Measurements from ENCODE around the gene NFATC4.

GRCh38 chr14:24426150-24426911, 58.3 kb downstream of the NFATC4 start:
- TF ChIP-seq, protein P1, sequence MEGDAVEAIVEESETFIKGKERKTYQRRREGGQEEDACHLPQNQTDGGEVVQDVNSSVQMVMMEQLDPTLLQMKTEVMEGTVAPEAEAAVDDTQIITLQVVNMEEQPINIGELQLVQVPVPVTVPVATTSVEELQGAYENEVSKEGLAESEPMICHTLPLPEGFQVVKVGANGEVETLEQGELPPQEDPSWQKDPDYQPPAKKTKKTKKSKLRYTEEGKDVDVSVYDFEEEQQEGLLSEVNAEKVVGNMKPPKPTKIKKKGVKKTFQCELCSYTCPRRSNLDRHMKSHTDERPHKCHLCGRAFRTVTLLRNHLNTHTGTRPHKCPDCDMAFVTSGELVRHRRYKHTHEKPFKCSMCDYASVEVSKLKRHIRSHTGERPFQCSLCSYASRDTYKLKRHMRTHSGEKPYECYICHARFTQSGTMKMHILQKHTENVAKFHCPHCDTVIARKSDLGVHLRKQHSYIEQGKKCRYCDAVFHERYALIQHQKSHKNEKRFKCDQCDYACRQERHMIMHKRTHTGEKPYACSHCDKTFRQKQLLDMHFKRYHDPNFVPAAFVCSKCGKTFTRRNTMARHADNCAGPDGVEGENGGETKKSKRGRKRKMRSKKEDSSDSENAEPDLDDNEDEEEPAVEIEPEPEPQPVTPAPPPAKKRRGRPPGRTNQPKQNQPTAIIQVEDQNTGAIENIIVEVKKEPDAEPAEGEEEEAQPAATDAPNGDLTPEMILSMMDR (IDR thresholded peaks at IDR 0.05): no peak
- no peak for TF ChIP-seq POLR2A (IDR thresholded peaks at IDR 0.05)

Measured in testis (tissue), 2 donors.